HTR-8/SVneo (cell line): ENCODE results near the gene ARMH1.
"Not testable (repeated sequence)": the region's sequence is repeated elsewhere in the genome, so short reads cannot be mapped to it uniquely, and the experiment has no call there.

ENCODE experiments used
- DNase-seq: peaks from one replicate; pipeline ENCODE4 v3.0.0; 2011; ENCODE audit warnings: low spot score, mixed read lengths; ENCODE audit not compliant: insufficient read length
- FAIRE-seq: peaks from 2 replicates; lab custom pipeline; 2011; peaks lifted over from hg19 to GRCh38; lab: Jason Lieb, UNC

ARMH1 gene

DNA sequence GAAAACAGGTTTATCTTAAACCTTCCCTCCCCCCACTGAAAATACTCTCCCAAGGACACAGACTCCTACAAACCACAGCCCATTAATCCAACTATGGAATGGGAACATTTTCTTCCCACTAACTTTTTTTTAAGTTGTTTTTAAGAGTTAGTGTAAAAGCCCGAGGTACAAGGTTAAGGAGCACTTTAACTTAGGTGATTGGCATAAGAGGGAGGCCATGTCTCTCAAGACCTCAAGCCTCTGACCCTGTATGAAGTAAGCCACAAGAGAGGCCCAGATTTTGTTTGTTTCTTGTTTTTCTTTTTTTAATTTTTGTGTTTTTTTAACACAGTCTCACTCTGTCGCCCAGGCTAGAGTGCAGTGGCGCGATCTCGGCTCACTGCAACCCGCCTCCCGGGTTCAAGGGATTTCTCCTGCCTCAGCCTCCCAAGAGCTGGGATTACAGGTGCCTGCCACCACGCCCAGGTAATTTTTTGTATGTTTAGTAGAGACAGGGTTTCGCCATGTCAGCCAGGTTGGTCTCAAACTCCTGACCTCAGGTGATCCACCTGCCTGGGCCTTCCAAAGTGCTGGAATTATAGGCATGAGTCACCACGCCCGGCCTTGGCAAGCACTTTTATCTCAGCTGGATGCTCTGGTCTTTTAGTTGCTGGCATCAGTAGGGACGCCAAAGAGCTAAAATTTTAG is 14.4 kb downstream of the ARMH1 start:
- no peak for DNase-seq
- FAIRE-seq = no peak

DNA sequence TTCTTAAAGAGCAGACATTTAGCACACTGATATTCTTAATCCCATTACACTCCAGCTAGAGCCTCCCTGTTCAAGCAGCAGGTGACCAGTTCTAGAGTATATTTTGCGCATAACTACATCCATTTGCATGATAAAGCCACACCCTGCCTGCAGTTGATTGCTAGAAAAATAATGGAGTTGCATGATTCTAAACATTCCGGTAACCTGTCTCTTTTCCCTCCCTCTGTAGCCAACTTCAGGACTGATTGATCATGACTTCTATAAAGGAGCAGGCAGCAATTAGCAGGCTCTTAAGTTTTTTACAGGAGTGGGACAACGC is 14.9 kb downstream of the ARMH1 start:
- FAIRE-seq (no peak), DNase-seq (no peak)

DNA sequence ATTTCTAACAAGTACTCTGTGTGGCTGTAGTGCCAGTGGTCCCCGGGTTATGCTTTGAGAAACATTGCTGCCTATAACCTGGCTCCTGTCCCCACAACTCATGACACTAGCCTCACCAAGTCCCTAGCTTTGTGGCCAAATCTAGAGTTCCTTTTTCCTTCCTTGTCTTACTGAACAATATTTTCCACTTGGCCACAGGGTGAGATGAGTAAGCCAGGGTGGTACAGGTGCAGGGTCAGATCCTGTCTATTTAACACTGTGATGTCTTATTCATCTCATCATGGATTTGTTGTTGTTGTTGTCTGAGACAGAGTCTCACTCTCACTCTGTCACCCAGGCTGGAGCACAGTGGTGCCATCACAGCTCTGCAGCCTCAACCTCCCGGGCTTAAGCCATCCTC is 18.6 kb downstream of the ARMH1 start:
- no peak for FAIRE-seq
- DNase-seq = no peak

DNA sequence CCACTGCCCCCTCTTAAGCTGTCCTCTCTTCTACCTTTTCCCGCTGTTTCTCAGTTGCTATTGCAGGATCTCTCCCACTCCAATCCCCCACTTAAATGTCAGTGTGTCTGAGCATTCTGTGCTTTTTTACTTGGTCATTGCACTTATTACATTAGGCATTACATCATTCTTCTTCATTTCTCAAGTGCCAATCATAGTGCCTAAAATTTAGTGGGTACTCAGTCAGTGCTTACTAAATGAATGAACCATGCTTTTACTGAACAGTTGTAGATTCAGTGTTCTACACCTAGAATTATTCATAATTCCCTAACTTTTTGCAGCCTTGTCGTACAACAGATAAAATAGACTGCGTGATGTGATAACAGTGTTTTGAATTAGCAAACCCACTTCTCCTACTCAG is 19.4 kb downstream of the ARMH1 start:
- no peak for DNase-seq
- FAIRE-seq = no peak

DNA sequence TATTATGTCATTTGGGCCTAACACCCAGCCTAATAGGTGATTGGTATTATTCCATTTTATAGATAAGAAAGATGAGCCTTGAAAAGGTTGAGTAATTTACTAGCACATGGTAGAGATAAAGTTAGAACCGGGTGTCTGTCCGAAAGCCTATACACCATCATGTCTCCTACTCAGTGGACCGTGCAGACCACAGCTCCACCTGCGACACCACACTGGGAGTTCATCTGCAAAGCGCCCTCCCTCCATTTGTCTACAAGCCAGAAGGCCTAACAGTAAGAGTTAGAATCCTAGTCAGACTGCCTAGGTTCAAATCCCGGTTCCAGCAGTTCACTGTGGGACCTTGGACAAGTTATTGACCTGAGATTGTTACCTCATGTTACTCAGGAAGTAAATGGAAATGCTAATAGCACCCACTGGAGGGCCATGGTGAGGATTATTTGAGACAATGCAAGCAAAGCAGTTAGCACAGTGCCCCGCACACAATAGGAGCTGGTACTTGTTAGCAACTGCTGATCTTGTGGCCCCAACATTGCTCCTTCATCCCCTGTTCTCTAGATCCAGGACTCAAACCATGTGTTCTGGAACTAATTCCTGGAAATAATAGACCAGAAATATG is 20.5 kb downstream of the ARMH1 start:
- DNase-seq (no peak), FAIRE-seq (no peak)

DNA sequence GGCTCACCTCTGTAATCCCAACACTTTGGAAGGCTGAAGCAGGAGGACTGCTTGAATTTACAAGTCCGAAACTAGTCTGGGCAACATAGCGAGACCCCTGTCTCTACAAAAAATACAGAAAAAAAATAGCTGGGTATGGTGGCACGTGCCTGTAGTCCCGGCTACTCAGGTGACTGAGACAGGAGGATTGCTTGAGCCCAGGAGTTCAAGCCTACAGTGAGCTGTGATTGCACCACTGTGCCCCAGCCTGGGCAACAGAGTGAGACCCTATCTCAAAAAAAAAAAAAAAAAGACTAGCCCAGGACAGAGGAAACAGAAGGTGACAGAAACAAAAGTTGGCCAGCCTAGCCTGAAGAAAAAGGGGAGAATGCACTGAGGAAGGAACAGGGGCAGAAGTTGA is 21.2 kb downstream of the ARMH1 start:
- no peak for DNase-seq
- FAIRE-seq = no peak

DNA sequence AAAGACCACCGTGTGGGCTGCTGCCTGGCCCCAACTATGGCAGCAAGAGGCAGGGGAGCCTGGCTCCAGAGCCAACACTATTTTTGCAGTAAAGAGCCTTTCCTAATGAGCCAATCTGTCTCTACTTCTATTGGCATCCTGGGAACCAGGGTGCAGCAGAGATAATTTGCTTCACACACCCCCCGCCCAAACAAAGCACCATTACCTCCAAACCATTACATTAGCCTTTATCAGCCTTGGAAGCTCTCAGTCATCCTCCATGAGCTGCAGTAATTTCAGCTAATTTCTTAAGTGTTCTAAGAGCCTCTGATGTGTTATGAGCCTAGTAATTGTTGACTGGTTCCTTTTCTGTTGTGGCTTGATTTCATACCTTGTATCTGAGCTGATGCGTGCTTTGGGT is 21.6 kb downstream of the ARMH1 start:
- no peak for FAIRE-seq

DNA sequence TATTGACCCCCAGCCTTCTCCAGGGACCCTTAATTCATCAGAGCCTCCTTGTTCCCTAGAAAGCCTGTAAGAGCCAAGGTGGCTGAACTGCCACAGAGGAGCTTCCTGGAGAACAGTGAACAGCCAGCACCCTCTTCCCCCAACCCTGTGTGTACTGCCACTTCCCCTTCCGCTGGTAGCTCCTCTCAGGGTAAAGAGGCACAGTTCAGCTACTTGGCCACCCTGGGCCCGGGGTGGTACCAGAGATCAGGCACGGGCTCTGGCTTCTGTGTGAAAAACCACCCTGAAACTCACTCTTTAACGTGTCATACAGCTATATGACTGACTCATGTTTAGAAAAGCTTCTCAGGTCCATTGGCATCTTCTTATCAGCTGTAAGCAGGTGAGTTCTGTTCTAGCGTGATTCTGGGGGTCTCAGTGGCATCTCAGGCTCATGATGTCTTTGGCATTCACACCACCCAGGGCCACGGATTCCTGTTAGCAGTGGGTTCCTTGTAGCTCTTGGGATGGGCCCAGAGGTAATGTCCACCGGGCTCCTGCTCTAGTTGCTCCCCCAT is 22.4 kb downstream of the ARMH1 start:
- no peak for FAIRE-seq
- no peak for DNase-seq

More for the DNA sequence above, 21.6 kb downstream of the ARMH1 start:
- DNase-seq = no peak

DNA sequence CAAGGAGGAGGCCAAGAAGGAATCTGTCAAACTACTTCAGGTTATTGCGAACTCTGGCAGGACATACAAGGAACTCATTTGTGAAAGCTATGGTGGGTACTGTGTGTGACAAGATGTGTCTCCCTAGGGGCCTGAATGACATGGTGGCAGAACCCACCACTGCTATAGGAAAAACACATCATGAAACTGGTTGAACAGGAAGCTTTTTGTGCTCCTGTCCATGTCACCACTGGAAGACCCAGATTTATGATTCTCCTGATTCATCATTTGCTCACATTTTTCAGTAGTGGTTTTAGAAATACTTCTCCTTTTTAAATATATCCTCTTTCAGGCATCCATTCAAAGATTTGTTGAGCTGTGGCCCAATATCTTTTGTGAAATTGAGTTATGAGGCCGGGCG is 23.6 kb downstream of the ARMH1 start:
- DNase-seq = no peak
- no peak for FAIRE-seq

DNA sequence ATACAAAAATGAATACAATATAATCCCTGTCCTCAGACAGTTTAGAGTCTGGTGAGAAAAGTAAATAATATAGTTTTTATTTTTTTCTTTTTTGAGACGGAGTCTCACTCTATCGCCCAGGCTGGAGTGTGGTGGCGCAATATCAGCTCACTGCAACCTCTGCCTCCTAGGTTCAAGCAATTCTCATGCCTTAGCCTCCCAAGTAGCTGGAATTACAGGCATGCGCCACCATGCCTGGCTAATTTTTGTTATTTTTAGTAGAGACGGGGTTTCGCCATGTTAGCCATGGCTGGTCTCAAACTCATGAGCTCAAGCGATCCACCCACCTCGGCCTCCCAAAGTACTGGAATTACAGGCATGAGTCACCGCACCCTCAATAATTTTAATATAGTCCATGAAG is 24.9 kb downstream of the ARMH1 start:
- DNase-seq, FAIRE-seq: not testable (repeated sequence)

DNA sequence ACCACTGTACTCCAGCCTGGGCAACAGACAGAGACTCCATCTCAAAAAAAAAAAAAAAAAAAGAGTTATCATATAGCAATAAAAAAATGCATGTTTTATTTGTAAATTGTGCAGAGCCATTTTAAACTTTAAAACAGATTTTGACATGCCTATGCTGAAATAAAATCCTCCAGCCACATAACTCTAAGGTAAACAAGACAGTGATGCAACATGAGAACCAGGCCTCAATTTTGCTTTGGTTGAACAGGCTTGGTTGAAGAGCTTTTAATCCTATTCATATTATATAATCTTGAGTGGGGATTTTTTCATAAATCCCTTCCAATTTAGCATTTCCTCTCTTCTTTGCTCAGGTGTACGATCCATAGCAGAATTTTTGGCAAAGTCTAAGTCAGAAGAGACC is 26.1 kb downstream of the ARMH1 start:
- no peak for FAIRE-seq
- DNase-seq = no peak

DNA sequence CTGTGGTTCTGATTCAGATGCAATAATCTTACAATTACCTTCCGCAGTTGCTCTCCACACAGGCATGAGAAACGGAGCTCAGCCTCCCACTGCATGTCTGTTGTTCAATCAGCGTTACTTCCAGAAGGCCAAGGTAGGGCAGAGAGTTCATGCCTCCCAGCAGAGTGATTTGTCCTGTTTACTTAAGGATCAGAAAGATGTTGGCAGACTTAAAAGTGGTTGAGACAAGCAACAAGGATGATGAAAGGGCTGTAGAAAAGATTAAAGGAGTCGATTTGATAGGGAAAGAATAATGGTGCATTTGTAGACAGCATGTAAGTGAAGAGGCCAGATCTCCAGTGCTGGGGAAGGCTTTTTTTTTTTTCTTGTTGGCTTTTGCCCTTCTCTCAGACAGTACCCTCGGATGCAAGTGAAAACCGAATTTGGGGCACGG is 26.6 kb downstream of the ARMH1 start:
- no peak for DNase-seq
- FAIRE-seq = no peak

DNA sequence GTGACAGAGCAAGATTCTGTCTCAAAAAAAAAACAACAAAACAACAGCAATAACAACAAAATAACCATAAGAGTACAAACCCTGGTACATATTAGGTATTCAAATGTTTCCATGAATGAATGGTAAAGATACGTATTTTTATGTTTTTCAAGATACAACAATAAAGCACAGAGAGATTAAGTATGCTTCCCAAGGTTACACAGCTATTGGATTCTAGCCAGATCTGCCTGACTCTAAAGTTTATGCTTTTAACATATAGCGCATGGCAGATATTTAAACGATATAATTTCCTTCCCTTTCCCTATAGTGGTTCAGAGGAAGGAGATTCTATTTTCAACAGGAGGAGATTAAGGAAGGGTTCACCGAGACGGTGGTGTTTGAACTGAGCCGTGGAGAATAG is 31.0 kb downstream of the ARMH1 start:
- no peak for FAIRE-seq
- no peak for DNase-seq

DNA sequence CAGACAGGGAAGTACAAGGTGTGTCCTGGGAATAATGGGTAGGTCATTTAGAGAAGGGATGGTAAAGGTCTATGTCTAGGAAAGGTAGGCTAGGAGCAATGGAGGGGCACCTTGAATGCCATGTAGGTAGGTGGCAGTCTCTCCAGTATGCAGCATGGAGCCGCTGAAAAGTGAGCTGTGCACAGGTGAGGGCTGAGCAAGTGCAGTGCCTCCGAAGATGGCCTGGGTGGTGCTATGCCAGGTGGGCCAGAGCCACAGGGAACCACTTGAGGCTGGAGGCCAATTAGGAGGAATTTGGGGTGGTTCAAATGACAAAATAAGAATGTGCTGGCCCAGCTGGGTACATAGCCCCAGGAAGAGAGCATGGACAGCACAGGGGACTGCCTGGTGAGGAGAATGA is 31.4 kb downstream of the ARMH1 start:
- FAIRE-seq (no peak), DNase-seq (no peak)

DNA sequence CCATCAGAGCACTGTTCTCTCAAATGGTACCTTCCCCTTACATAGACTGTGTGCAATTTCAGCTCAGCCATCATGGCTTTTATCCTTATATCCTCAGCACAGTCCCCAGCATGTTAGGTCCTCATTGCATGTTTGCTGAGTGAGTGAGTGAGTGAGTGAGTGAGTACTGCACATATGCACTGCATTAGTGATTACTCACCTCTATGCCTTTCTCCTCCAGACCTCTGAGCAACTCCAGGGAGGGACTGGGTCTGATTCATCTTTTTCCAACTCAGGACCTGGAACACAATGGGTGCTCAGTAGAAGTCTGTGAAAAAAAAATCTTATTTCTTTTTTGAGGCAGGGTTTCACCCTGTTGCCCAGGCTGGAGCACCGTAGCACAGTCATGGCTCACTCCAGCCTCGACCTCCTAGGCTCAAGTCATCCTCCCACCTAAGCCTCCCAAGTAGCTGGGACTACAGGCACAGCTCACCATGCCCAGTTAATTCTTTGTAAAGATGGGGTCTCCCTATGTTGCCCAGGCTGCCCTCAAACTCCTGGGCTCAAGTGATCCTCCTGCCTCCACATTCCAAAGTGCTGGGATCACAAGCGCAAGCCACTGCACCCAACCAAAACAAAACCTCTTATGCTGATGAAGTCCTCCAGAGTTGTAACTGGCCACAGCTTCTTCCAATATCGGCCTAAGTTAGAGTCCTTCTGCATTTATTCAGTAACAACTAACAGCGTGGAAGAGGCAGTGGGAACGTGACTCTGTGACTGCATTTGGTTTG is 32.8 kb downstream of the ARMH1 start:
- peak; percentile 81 for FAIRE-seq
- peak; percentile 60 for DNase-seq

DNA sequence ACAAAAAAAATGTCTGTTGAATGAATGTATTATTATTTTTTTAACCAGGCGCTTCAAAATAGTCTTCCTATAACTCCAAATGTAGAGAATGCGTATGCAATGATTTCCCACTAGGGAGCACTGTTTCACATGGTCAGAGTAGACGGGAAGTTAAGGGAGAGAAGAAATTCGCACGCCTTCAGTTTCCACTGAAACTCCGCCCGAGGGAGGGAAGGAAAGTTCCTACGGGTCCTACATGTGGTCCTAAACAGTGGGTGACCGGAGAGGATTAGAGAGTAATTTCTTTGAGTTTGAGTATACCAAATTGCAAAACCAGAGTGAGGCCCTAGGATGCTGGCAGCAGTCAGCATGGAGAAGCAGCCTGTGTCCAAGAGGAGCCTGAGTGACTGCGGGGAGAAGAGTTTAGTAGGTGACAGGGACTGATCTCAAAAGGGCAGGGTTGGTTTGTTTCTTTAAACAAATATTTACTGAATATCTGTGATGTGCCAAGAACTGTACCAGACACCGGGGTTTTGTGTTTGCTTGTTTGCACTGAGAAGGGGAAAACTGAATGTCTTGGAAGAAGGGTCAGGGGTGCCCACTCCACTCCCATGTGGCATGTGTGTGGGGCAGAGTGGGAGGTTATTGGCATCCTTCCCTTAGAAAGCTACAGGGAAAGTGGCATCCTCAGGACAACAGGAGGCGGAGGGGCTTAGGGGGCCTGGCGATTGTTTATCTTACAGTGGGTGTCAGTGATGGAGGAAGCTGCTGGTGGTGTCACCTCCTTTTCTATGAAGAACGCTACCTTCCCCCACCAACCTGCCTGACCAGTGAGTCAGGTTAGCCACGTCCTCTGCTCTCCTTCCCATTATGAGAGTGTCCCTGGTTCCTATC is 33.7 kb downstream of the ARMH1 start:
- DNase-seq = no peak
- FAIRE-seq = no peak

DNA sequence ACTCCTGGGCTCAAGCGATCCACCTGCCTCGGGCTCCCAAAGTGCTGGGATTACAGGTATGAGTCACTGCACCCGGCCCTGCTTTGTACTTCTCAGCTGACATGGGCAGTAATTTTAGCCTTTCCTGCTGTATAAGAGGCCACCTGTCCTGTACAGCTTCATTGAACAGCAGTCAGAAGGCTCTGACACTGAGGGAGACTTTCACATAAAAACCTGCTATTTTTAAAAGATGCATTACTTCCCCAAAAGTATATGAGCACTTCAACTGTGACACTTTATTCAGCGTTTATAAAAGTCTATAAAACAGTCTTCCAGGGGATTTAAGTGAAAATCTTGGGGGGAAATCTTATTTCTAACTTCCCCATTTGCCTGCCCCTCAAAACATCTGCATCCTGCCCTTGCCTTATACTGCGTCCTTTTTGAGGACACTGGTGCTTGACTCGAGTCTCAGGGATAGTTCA is 38.8 kb downstream of the ARMH1 start:
- FAIRE-seq (no peak), DNase-seq (no peak)

DNA sequence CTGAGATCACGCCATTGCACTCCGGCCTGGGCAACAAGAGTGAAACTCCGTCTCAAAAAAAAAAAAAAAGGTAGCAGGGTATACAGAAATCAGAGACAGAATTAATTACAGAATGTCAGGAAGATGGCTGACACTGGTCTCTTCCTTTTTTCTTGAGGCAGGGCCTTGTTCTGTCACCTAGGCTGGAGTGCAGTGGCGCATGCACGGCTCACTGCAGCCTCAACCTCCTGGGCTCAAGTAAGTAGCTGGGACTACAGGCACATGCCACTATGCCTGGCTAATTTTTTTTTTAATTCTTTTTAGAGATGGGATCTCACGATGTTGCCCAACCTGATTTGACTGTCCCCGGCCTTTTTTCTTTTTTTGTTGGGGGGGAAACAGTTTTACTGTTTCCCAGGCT is 40.0 kb downstream of the ARMH1 start:
- FAIRE-seq (no peak), DNase-seq (no peak)

DNA sequence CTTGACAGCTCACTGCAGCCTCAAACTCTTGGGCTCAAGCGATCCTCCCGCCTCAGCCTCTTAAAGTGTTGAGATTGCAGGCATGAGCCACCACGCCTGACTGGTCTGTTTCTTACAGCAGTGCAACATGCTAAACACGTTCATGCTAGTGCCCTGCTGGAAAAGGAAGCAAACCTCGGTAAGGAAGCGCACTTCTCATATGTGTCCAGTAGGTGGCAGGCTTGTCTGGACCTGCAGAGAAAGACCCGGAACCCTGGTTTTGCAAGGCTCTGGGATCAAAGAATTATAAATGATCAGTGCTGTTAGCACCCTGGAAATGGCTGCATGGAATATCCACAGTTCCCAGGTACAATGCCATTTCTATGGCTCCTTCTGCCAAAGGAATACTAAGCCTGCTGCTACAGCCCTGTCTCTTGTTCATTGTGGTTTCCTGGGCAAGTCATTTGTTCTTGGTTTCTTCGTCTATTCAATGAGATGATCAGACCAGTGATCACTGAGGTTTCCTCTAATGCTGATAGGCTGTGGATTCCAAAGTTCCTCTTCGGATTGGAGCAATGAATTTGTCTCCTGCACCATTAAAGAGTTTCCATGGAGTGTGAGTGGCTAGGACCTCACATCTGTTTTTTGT is 40.5 kb downstream of the ARMH1 start:
- peak; percentile 87 for FAIRE-seq

DNA sequence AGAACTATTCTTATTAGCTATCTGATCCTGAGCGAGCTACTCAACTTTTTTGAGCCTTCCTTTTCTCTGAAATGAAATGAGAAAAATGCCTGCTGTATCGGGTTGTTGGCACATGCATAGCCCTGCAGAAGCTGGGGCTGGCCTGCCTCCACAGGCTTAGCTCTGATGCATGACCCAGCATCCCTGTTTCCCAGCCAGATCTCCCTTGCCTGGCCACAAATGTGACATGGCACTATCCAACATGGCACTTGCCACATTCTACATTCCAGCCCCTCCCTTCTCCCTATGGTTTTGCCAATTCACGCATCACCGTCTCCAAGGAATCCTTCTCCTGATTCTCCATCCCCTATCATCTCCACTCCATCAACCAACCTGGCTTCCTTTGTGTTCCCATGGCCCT is 42.6 kb downstream of the ARMH1 start:
- no peak for DNase-seq
- FAIRE-seq = no peak

More for the DNA sequence above, 40.5 kb downstream of the ARMH1 start:
- peak; percentile 80 for DNase-seq
